Bronchial epithelial cell (primary cell): Measurements from ENCODE around the gene BRD1. TPM values are rescaled to one million over a fixed set of nuclear protein-coding genes. Genes with fewer than 3 reads are reported as not detected.

Experiments used
- DNase-seq: peaks from one replicate; pipeline ENCODE4 v3.0.0-alpha.2; 2010; ENCODE audit warnings: low read depth
- FAIRE-seq: peaks from 2 replicates; lab custom pipeline; 2011; peaks lifted over from hg19 to GRCh38; lab: Jason Lieb, UNC
- H3K27me3 ChIP-seq: 2 replicates; pipeline ENCODE4 v1.5.1; 2011; ENCODE audit warnings: low read length; ENCODE audit not compliant: control insufficient read depth, insufficient read depth
- H3K36me3 ChIP-seq: 2 replicates; pipeline ENCODE4 v1.5.1; 2011; ENCODE audit warnings: low read length; ENCODE audit not compliant: control insufficient read depth, insufficient read depth
- H3K4me3 ChIP-seq: 2 replicates; pipeline ENCODE4 v1.5.1; 2011; ENCODE audit warnings: mild to moderate bottlenecking, low read depth, low read length, control low read depth
- CTCF ChIP-seq: IDR thresholded peaks from 2 replicates; pipeline ENCODE4 v1.5.1; 2011; ENCODE audit warnings: mild to moderate bottlenecking, moderate library complexity, low read length, control low read depth, inconsistent platforms; ENCODE audit not compliant: insufficient read depth, severe bottlenecking
- total RNA-seq: library from RNA; depleted of rRNA; stranded (reverse); fragments of >200 nt; gene quantifications from 2 replicates; pipeline ENCODE4 v1.2.1, GENCODE V29; 2014

BRD1 gene
- total RNA-seq, 1 donor from 2014 or later: 18.2 TPM

- H3K36me3 ChIP-seq: no peaks in the 10 kb centered on the region
- no peaks in the 10 kb centered on the region for H3K27me3 ChIP-seq
- no peak for TF ChIP-seq CTCF
- FAIRE-seq (no peak), DNase-seq (no peak)
- H3K4me3 ChIP-seq: no peak overlapping the region
These were observed 77.7 kb downstream of the BRD1 start for GRCh38 chr22:49749885-49750510.

GRCh38 chr22:49749227-49749626 is 78.4 kb downstream of the BRD1 start:
- Histone ChIP-seq H3K4me3 (no peak overlapping the region), H3K36me3 (no peaks in the 10 kb centered on the region), H3K27me3 (no peaks in the 10 kb centered on the region)
- no peak for TF ChIP-seq CTCF
- DNase-seq: no peak
- no peak for FAIRE-seq

- no peak for FAIRE-seq
- H3K36me3 ChIP-seq: no peaks in the 10 kb centered on the region
- no peak for DNase-seq
- no peaks in the 10 kb centered on the region for H3K27me3 ChIP-seq
- H3K4me3 ChIP-seq: no peak overlapping the region
- TF ChIP-seq CTCF: no peak
These were observed 79.2 kb downstream of the BRD1 start for GRCh38 chr22:49748514-49748913.

- DNase-seq (no peak), FAIRE-seq (no peak)
- Histone ChIP-seq H3K4me3 (no peak overlapping the region), H3K36me3 (no peaks in the 10 kb centered on the region), H3K27me3 (no peaks in the 10 kb centered on the region)
- no peak for TF ChIP-seq CTCF
These were observed 80.0 kb downstream of the BRD1 start for GRCh38 chr22:49747716-49748115.

- Histone ChIP-seq H3K4me3 (no peak overlapping the region), H3K36me3 (no peaks in the 10 kb centered on the region), H3K27me3 (no peaks in the 10 kb centered on the region)
- FAIRE-seq: no peak
- no peak for TF ChIP-seq CTCF
- no peak for DNase-seq
These were observed 80.5 kb downstream of the BRD1 start for GRCh38 chr22:49747130-49747529.

- no peaks in the 10 kb centered on the region for H3K36me3 ChIP-seq
- H3K4me3 ChIP-seq: no peak overlapping the region
- H3K27me3 ChIP-seq: no peaks in the 10 kb centered on the region
- FAIRE-seq: no peak
- no peak for DNase-seq
- no peak for TF ChIP-seq CTCF
These were observed 81.6 kb downstream of the BRD1 start for GRCh38 chr22:49746065-49746464.
